Fibroblast of pulmonary artery (primary cell): ENCODE data around the gene TLR2.
A peak's percentile ranks its signal among the peaks of the same experiment; 100 is the strongest.

Source experiments
- DNase-seq: peaks from one replicate; pipeline ENCODE4 v3.0.0-alpha.2; 2010; ENCODE audit warnings: low read depth
- H3K4me3 ChIP-seq: replicated peaks from 2 replicates; pipeline ENCODE4 v1.5.1; 2011; ENCODE audit warnings: low read depth, mild to moderate bottlenecking, control low read depth, low read length, moderate library complexity
- CTCF ChIP-seq: IDR thresholded peaks from 2 replicates; pipeline ENCODE4 v1.5.1; 2011; ENCODE audit warnings: mild to moderate bottlenecking, control low read depth, low read length, inconsistent platforms; ENCODE audit errors: missing control alignments

TLR2 gene

GRCh38 chr4:153747406-153747955 lies 63.4 kb downstream of the TLR2 start:
- no peak overlapping the region for H3K4me3 ChIP-seq
- DNase-seq, result no peak
- no peak for TF ChIP-seq CTCF

- no peak for TF ChIP-seq CTCF
- DNase-seq, result peak; percentile 51
- H3K4me3 ChIP-seq, result no peak overlapping the region
Measured at GRCh38 chr4:153748378-153748777, 64.3 kb downstream of the TLR2 start.

GRCh38 chr4:153750197-153750817 lies 66.2 kb downstream of the TLR2 start:
- TF ChIP-seq CTCF, result peak; percentile 85
- no peak overlapping the region for H3K4me3 ChIP-seq

GRCh38 chr4:153755186-153755585 lies 71.1 kb downstream of the TLR2 start:
- DNase-seq, result no peak
- no peak overlapping the region for H3K4me3 ChIP-seq
- no peak for TF ChIP-seq CTCF

More at GRCh38 chr4:153750197-153750817, 66.2 kb downstream of the TLR2 start:
- peak; percentile 82 for DNase-seq
